Vagina (tissue), 2 donors: ENCODE measurements around the gene NEUROD2. TPM values are rescaled to one million over a fixed set of nuclear protein-coding genes. Genes with fewer than 3 reads are reported as not detected.

ENCODE experiments used
- DNase-seq, 2 donors: peaks; one replicate each; pipeline ENCODE4 v3.0.0-alpha.2; 2017; ENCODE audit errors: extremely low spot score in 2 of 2
- H3K27ac ChIP-seq: fragments of 200-600 bp; sonication (generic); one replicate; pipeline ENCODE4 v1.5.1; 2019
- H3K27me3 ChIP-seq: fragments of 200-600 bp; sonication (generic); one replicate; pipeline ENCODE4 v1.5.1; 2019
- H3K36me3 ChIP-seq, 2 donors: fragments of 200-600 bp; sonication (generic); one replicate each; pipeline ENCODE4 v1.5.1; 2017 to 2019
- H3K4me1 ChIP-seq: fragments of 200-600 bp; sonication (generic); one replicate; pipeline ENCODE4 v1.5.1; 2019
- H3K4me3 ChIP-seq, 2 donors: fragments of 200-600 bp; sonication (generic); 1 replicate in 1 of 2; 2 replicates in 1 of 2; pipeline ENCODE4 v1.5.1; 2016 to 2019
- H3K9me3 ChIP-seq: fragments of 200-600 bp; sonication (generic); one replicate; pipeline ENCODE4 v1.5.1; 2019
- POLR2A ChIP-seq, 2 donors: fragments of 450-650 bp; IDR thresholded peaks; one replicate each; pipeline ENCODE4 v1.6.1; 2017; ENCODE audit warnings: antibody characterized with exemption in 2 of 2, mild to moderate bottlenecking in 2 of 2, moderate library complexity in 2 of 2
- POLR2AphosphoS5 ChIP-seq, 2 donors: sonication (generic); formaldehyde crosslinking; IDR thresholded peaks; one replicate each; pipeline ENCODE4 v1.9.0; 2017; ENCODE audit warnings: antibody characterized with exemption in 2 of 2, mild to moderate bottlenecking in 2 of 2, low read depth in 1 of 2; ENCODE audit not compliant: insufficient read depth in 1 of 2
- intact Hi-C: fragments of 100-400 bp; cut with DNase I; formaldehyde crosslinking; loops from one replicate; pipeline ENCODE4 v1.15.1; 2023
- total RNA-seq: library from RNA; depleted of rRNA; stranded (reverse); fragments of >200 nt; gene quantifications from one replicate; pipeline ENCODE4 v1.2.3, GENCODE V29; 2016
- TF ChIP-seq, protein P1 (sequence below), 3 experiments: fragments of 450-650 bp in 2 of 3; fragments of 200-600 bp in 1 of 3; sonication (generic) in 1 of 3; IDR thresholded peaks; one replicate each; pipeline ENCODE4 v1.5.1; 2017 to 2019; ENCODE audit warnings: antibody characterized with exemption in 3 of 3, mild to moderate bottlenecking in 2 of 3, moderate library complexity in 2 of 3

Gene NEUROD2
- total RNA-seq, 1 donor from 2014 or later = not detected

DNA sequence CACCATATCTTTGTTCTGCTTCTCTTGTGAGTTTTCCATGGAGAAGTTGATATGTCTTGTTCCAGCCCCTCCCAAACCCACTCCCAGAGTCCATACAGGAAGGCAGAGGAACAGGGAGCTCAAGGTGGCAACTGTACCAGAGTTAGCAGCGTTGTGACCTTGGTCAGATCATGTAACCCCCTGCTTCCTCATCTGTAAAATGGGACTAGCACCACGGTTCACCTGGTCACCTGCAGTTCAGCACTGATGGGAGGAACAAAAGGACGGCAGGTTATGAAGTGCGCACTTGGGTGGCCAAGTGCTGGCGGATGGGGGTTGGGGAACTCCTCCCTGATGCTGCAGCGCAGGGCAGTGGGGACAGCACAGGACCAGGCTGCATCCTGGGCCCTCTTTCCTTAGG is 7.7 kb upstream of the NEUROD2 start:
- intact Hi-C loops = no loop called here
- H3K27me3 ChIP-seq = no peaks in the 10 kb centered on the region
- TF ChIP-seq, protein P1, sequence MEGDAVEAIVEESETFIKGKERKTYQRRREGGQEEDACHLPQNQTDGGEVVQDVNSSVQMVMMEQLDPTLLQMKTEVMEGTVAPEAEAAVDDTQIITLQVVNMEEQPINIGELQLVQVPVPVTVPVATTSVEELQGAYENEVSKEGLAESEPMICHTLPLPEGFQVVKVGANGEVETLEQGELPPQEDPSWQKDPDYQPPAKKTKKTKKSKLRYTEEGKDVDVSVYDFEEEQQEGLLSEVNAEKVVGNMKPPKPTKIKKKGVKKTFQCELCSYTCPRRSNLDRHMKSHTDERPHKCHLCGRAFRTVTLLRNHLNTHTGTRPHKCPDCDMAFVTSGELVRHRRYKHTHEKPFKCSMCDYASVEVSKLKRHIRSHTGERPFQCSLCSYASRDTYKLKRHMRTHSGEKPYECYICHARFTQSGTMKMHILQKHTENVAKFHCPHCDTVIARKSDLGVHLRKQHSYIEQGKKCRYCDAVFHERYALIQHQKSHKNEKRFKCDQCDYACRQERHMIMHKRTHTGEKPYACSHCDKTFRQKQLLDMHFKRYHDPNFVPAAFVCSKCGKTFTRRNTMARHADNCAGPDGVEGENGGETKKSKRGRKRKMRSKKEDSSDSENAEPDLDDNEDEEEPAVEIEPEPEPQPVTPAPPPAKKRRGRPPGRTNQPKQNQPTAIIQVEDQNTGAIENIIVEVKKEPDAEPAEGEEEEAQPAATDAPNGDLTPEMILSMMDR (IDR thresholded peaks at IDR 0.05) = no peak
- TF ChIP-seq POLR2A (IDR thresholded peaks at IDR 0.05) (no peak), POLR2AphosphoS5 (IDR thresholded peaks at IDR 0.05; ENCODE audit: insufficient read depth in 1 of 2, low read depth in 1 of 2) (no peak)
- H3K4me1 ChIP-seq = peaks cover 14% of the 10 kb centered on the region
- H3K9me3 ChIP-seq = no peaks in the 10 kb centered on the region
- H3K36me3 ChIP-seq = no peaks in the 10 kb centered on the region
- H3K4me3 ChIP-seq = no peak overlapping the region
- H3K27ac ChIP-seq = no peak overlapping the region
- no peak for DNase-seq

GRCh38 chr17:39614545-39615157 is 6.9 kb upstream of the NEUROD2 start:
- TF ChIP-seq POLR2A (IDR thresholded peaks at IDR 0.05) = no peak
- TF ChIP-seq, protein P1 (IDR thresholded peaks at IDR 0.05) = no peak
- no peak for TF ChIP-seq POLR2AphosphoS5 (IDR thresholded peaks at IDR 0.05; ENCODE audit: insufficient read depth in 1 of 2, low read depth in 1 of 2)
- Histone ChIP-seq H3K27me3 (no peaks in the 10 kb centered on the region), H3K36me3 (no peaks in the 10 kb centered on the region), H3K9me3 (no peaks in the 10 kb centered on the region), H3K4me3 (no peak overlapping the region), H3K4me1 (peaks cover 14% of the 10 kb centered on the region), H3K27ac (no peak overlapping the region)
- intact Hi-C loops = no loop called here
- no peak for DNase-seq

DNA sequence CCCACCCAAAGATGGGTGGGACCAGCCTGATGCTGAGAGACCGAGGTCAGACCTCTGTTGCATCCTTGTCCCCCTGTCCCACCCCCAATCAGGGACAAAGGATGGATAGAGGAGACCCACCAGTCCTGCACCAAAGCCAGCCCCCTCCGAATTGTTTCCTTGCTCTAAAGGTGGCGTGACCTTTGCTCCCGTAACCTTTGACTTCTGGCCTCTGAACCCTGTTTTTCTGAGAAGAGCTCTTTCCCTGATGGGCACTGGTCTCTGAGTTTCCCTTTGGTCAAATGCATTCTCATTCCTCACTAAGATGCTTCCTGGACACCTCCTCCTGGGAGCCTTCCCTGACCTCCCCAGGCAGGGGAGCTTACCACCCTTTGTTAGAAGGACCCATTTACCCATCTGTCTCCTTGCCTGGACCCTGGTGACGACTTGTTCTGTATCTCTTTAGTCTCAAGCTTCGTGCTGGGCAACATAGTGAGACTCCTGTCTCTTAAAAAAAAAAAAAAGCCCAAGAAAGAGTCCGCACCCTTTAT is 5.3 kb upstream of the NEUROD2 start:
- intact Hi-C loops = no loop called here
- Histone ChIP-seq H3K9me3 (no peaks in the 10 kb centered on the region), H3K36me3 (no peaks in the 10 kb centered on the region), H3K27me3 (no peaks in the 10 kb centered on the region), H3K27ac (no peak overlapping the region), H3K4me1 (peaks cover 6% of the 10 kb centered on the region), H3K4me3 (no peak overlapping the region)
- DNase-seq = no peak
- TF ChIP-seq, protein P1 (IDR thresholded peaks at IDR 0.05) = no peak
- TF ChIP-seq POLR2AphosphoS5 (IDR thresholded peaks at IDR 0.05; ENCODE audit: insufficient read depth in 1 of 2, low read depth in 1 of 2) (no peak), POLR2A (IDR thresholded peaks at IDR 0.05) (no peak)

GRCh38 chr17:39612291-39612894 is 4.7 kb upstream of the NEUROD2 start:
- DNase-seq = no peak
- peaks cover 11% of the 10 kb centered on the region for H3K4me1 ChIP-seq
- H3K27ac ChIP-seq = no peak overlapping the region
- no peaks in the 10 kb centered on the region for H3K36me3 ChIP-seq
- no peaks in the 10 kb centered on the region for H3K9me3 ChIP-seq
- no peak overlapping the region for H3K4me3 ChIP-seq
- TF ChIP-seq POLR2AphosphoS5 (IDR thresholded peaks at IDR 0.05; ENCODE audit: insufficient read depth in 1 of 2, low read depth in 1 of 2) = no peak
- TF ChIP-seq POLR2A (IDR thresholded peaks at IDR 0.05) = no peak
- TF ChIP-seq, protein P1 (IDR thresholded peaks at IDR 0.05) = no peak
- intact Hi-C loops = no loop called here
- H3K27me3 ChIP-seq = peaks cover 3% of the 10 kb centered on the region
